NCI-H2029 (cell line): ENCODE results near the gene TMC6.

Experiments used
- DNase-seq: peaks from one replicate; lab custom pipeline; 2025; lab: John Stamatoyannopoulos, UW

The TMC6 gene

GRCh38 chr17:78134899-78135385 lies 6.4 kb upstream of the TMC6 start:
- DNase-seq = no peak

- peak; percentile 34 for DNase-seq
Measured at GRCh38 chr17:78133971-78134898, 5.7 kb upstream of the TMC6 start.

DNA sequence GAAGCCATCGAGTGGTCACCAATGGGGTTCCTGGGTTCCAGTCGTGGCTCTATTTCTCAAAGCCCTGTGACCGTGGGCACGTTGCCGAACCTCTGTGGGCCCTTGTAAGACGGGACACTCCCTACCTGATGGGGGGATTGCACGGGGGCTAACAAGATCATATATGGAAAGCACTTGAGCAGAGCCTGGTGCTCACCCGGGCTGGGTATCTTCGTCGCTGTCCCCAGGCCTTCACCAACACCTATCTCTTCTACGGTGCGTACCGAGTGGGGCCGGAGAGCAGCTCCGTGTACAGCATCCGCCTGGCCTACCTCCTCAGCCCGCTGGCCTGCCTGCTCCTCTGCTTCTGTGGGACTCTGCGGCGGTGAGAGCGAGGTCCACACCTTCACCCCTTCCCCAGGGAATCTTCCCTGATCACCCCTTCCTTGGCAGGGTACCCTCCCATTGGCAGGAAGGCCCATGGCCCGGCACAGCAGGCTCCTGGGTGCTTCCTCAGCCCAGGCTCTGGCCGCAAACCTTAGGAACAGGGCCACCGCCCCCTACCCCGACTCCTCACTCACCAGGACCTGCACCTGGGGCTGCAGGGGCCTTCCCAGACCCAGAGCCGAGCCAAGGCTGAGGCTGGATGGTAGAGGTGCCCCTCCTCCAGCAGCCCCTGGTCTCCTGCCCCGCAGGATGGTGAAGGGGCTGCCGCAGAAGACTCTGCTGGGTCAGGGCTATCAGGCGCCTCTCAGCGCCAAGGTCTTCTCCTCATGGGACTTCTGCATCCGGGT lies 4.8 kb upstream of the TMC6 start:
- DNase-seq = no peak

DNA sequence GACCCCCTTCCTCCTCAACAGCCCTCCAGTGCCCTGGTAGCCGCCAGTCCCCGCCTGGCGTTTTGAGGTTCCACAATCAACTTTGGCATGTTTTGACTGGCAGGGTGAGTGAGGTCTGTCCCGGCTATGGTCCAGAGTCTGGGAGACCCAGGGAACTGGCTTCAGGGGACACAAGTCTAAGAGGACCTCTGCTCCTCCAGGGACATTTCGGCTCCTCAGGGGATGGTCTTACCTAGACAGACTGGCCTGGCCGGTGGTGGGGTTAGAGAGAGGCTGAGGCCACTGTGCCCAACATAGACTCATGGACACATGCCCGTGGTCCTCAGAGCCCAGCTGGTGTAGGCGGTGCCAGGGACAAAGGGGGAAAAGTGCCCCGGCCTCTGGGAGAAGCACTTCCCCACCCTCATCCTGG lies 4.2 kb upstream of the TMC6 start:
- DNase-seq = no peak

GRCh38 chr17:78132084-78132676 lies 3.6 kb upstream of the TMC6 start:
- DNase-seq = no peak

GRCh38 chr17:78131172-78132083 lies 2.9 kb upstream of the TMC6 start:
- DNase-seq = no peak

- DNase-seq = no peak
Measured at GRCh38 chr17:78130437-78131101, 2.0 kb upstream of the TMC6 start, which contains the start of gene TMC8. Gene TMC8 (plus strand): TSS chr17:78130771. CDS start chr17:78131589, 818 bp downstream.

DNA sequence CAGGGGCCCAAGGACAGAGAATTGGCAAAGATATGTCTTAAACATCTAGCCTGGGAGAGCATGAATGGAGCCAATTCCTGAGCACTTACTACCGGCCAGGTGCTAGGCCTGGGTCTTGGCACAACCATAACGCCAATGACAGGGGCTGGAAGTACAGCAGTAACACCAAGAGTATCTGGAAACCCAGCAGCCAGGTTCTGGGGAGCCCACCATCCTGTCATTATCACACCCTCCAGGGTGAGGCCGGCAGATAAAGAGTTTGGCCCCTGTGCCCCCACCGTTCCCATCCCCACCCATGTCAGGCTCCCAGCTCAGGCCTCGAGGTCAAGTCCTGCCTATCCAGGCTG lies 1.5 kb upstream of the TMC6 start:
- DNase-seq = no peak

DNA sequence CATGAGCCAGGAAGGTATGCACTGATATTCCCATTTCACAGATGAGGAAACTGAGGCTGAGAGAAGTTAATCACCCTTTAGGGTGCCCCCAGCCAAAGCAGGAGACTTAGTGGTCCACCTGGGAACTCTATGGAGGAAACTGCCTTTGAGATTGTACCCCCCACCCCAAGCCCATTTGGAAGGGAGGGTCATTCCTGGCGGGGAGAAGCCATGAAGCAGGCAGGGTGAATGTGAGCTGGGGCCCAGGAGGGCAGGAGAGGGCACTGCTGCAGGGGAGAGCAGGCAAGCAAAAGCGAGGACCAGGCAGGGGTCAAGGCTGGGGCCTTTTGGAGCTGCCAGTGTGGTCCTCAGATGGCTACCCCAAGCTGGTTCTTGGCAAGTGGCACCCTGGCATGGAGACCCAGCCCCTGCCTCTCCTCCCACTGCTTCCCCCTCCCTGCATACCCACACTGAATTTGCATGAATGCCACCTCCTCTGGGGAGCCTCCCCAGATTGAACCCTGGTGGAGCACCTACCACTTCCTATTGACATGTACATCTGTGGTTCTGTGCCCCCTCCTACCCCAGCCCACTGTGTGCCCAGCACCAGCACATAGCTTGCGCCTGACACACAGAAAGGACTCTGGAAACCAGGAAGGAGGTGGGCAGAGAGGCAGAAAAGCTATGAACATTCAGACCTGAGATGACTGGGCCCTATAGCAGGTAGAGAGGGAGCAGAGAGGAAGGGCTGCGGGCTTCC lies 965 bp upstream of the TMC6 start:
- no peak for DNase-seq

GRCh38 chr17:78127888-78128550 lies 536 bp downstream of the TMC6 start:
- DNase-seq = no peak

DNA sequence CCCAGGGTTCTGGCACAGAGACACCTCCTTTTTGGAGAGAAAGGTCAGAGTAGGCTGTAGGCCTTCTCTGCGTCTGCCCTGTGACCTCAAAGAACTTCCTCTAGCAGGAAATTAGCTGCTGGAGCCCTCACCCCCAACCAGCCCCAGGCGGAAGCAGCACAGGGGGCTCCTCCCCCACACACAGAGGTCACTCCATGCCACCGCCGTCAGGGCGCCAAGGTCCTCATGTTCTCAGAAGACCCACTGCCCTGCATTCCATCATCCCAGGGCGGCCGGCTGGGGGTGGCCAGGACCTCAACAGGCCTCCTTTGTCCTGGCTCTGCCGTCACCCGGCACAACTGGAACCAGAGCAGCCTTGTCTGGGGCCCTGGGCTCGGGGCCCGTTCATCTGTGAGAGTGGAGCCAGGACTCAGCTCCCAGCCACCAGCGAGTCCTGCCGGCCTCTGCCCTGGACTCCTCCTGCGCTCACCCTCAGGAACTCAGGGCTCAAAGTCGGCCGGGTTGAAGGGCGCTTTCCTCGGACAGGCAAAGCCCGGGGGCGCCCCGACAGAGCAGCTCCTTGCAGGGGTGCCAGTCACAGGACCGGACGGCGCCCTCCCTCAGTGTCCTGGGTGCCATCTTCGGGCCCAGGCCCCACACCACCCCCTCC lies 1.2 kb downstream of the TMC6 start:
- DNase-seq = no peak

GRCh38 chr17:78126895-78127238 lies 1.7 kb downstream of the TMC6 start:
- DNase-seq = no peak

DNA sequence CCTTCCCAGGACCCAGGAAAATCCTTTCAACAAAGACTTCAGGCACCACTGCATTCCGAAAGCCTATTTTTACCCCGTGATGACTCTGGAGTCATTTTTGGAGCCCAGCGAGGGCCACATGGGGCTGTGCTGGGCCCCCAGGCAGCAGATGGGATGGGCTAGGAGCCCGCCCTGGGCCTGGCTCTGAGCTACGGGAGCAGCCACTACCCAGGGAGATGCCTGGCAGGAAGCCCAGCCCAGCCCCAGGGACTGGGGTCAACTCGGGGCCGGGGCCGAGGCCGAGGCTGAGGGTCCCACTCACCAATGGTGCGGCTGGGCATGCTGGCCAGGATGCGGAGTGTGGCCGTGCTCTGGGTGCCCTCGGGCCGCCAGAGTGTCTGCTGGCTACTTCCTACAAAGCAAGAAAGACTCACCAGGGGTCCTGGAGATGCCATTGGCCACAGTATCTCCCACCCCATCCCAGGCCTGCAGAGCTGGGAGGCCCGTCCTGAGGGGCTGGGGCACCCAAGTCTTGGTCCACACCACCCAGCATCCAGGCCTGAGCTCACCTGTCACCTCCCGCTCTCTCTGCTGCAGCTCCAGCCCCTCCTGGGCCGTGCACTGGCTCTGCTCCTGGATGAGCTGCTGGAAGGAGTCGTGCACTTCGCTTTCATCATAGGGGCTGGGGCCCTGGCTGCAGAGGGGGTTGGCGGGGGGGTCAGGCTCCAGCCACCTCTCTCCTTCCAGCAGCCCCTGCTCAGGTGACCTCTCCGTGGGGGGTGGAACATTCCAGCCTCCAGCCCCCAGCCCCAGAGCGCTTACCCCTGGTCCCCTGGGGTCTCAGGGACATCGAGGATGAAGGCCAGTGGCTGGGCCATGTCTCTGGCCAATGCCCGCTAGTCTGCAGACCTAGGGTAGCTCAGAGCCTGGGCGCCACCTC lies 2.3 kb downstream of the TMC6 start:
- no peak for DNase-seq

DNA sequence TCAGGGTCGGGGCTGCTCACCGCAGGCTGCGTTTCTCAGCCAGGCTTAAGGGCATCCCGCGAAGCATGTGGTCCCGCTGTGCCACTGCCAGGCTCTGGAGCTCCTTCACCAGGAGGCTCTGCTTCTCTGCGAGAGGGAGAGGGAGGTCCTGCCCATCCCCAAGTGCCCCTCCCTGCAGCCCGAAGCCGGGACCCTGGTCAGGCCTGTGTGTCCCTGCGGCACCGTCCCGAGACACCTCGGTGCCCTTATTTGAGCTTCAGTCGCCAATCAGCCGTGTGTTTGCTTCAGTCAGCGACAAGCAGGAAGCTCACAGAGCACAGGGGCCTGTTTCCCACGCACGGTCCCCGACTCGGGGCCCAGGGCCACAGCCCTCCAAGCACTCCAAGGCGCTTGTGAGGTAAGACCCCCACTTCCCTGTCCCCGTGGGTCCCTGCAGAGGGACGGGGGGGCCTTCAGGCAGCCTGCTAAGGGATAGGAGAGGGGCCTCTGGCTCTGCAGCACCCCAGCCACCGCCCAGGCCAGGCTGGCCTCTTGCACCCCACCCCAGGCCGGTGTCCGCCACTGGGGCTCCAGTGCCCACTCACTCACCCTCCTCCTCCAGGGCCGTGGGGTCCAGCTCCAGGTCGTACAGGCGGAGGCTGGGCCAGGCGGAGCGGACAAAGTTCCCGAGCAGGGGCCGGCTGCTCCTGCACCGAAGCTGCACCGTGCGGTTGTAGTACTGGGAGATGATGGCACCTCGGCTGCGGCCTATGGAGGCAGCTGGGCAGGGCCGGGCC lies 3.2 kb downstream of the TMC6 start:
- no peak for DNase-seq

DNA sequence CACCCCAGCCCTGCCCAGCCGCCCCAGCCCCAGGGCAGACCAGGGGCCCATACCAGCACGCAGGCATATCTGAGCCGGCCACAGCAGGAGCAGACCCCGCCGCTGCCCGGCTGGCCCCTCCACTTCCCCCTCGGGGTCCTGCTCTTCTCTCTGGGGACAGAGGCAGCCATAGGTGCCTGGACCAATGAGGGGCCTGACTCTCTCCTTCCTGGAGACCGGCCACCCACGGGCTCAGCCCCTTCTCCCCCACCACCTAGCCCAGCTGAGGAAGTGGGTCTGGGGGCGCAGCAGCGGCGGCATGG lies 3.8 kb downstream of the TMC6 start:
- no peak for DNase-seq

DNA sequence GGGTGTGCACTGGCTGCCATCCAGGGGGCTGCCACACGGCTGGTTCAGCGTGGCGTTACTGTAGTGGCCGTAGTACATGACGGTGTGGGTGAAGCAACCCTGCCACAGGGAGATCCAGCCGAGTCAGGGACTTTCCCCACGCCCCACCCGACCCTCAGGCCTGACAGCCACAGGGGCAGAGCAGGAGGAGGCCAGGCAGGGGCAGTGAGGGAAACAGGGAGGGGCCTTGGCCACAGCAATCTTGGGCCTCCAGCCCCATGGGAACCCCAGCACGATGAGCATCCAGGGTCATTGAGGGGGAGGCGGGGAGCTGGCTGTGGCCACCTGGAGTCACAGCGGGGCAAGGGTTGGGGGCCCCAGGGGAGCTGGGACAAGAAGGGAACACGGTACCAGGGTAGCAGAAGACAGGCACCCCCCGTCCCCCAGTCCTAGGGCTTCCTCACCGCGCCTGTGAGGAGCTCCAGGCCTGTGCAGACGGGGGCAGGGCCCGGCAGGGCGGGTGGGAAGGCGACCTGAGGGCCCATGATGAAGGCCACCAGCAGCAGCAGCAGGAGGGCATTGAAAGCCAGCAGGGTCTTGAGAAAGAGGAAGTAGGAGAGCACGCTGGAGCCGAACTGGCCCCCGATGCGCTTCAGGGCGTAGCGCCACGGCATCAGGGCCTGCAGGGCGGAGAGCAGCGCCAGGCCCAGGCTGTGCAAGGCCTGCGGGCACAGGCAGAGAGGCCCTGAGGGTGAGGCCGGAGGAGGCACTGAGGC lies 4.3 kb downstream of the TMC6 start:
- DNase-seq = no peak
